HG03280 (cell line): ENCODE results near the gene KLHL3.
"Not testable (repeated sequence)": the region's sequence is repeated elsewhere in the genome, so short reads cannot be mapped to it uniquely, and the experiment has no call there.

Experiments
- ATAC-seq: cut with Tn5 transposase; IDR thresholded peaks from one replicate; pipeline ENCODE4 v1.9.1; 2021; ENCODE audit warnings: mild to moderate bottlenecking, moderate library complexity; ENCODE audit not compliant: unreplicated experiment

The KLHL3 gene, protein sequence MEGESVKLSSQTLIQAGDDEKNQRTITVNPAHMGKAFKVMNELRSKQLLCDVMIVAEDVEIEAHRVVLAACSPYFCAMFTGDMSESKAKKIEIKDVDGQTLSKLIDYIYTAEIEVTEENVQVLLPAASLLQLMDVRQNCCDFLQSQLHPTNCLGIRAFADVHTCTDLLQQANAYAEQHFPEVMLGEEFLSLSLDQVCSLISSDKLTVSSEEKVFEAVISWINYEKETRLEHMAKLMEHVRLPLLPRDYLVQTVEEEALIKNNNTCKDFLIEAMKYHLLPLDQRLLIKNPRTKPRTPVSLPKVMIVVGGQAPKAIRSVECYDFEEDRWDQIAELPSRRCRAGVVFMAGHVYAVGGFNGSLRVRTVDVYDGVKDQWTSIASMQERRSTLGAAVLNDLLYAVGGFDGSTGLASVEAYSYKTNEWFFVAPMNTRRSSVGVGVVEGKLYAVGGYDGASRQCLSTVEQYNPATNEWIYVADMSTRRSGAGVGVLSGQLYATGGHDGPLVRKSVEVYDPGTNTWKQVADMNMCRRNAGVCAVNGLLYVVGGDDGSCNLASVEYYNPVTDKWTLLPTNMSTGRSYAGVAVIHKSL

GRCh38 chr5:137735555-137736284 lies at the start of gene KLHL3:
TSS of gene KLHL3 (minus strand) at chr5:137736089. CDS start at chr5:137735646, 443 bp downstream.
- ATAC-seq: peak; percentile 40

- ATAC-seq: no peak
Measured at GRCh38 chr5:137782984-137783536, 47.2 kb upstream of the KLHL3 start.

- no peak for ATAC-seq
Measured at GRCh38 chr5:137782055-137782454, 46.2 kb upstream of the KLHL3 start.

GRCh38 chr5:137778772-137779564 lies 43.1 kb upstream of the KLHL3 start:
- no peak for ATAC-seq

DNA sequence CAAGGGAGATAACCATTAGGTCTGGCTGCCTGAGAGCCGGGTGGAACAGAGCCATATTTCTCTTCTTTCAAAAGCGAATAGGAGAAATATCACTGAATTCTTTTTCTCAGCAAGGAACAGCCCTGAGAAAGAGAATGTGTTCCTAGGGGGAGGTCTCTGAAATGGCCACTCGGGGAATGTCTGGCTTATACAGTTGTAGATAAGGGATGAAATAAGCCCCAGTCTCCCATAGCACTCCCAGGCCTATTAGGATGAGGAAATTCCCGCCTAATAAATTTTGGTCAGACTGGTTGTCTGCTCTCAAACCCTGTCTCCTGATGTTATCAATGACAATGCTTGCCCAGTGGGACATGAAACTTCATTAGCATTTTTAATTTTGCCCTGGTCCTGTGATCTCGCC lies 32.0 kb upstream of the KLHL3 start:
- not testable (repeated sequence) for ATAC-seq

DNA sequence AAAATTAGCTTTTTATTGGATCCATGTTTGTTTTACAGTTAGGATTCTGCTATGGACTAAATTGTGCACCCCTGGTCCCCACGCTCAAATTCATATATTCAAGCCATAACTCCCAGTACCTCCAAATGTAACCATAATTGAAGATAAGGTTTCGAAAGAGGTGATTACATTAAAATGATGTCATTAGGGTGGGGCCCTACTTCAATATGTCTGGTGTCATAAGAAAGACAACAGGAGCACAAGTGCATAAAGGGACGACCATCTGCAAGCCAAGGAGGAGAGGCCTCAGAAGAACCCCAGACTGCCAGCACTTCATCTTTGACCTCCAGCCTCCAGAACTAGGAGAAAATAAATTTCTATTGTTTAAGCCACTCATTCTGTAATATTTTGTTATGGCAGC lies 25.7 kb upstream of the KLHL3 start:
- ATAC-seq: no peak

DNA sequence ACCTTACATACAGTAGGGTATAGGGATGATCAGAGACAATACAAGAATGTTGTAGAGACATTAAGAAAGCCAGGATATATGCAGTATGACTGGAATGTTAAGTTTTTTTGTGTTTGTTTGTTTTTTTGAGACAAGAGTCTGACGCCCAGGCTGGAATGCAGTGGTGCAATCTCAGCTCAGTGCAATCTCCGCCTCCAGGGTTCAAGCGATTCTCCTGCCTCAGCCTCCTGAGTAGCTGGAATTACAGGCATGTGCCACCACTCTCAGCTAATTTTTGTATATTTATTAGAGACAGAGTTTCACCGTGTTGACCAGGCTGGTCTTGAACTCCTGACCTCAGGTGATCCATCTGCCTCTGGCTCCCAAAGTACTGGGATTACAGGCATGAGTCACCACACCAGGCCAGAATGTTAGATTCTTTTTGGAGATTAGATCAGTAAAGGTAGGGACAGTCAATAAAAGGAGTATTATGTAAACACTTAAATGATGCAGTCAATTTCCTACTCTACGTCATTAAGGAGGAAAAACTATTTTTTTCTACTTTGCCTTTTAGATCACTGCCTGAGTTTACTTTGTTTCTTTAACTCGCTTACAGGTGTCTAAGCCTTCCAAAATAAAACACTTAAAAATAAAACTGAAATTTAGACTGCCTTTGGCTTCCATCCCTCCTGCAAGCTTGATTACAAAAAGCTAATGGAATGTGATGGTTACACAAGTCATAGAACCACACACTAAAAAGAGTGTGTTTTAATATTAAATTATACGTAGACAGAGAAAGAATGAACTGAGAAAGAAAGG lies 25.0 kb upstream of the KLHL3 start:
- no peak for ATAC-seq

DNA sequence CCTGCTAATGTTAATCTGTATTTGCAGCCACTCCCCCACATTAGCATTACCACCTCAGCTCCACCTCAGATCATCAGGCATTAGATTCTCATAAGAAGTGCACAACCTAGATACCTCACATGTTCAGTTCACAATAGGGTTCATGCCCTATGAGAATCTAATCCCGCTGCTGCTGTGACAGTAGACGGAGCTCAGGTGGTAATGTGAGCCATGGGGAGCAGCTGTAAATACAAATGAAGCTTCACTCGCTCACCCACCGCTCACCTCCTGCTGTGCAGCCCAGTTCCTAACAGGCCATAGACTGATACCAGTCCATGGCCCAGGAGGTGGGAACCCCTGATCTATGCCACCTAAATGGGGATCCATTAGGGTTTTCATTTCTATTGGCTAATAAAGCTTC lies 24.4 kb upstream of the KLHL3 start:
- ATAC-seq: no peak

GRCh38 chr5:137758715-137759306 lies 22.9 kb upstream of the KLHL3 start:
- ATAC-seq: peak; percentile 49

DNA sequence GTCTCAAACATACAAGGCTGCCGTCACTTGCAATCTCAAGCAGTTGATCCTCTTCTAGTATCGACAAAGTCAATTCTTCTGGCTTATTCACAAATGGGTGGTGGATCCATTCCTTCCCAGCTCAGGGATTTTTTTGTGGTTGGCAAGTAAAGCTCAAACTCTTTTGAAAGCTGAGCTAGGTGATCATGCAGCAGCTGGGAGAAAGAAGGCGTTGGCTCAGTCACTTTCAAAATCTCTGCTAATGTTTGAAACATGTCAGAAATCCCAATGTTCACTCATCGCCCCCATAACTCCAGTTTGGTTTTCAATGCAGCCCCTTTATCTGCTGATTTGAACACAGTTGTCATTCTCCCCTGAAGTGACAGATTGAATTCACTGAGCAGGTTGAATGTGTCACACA lies 22.2 kb upstream of the KLHL3 start:
- ATAC-seq: no peak

GRCh38 chr5:137757634-137758033 lies 21.7 kb upstream of the KLHL3 start:
- ATAC-seq: no peak

- no peak for ATAC-seq
Measured at GRCh38 chr5:137754961-137755762, 19.3 kb upstream of the KLHL3 start.

DNA sequence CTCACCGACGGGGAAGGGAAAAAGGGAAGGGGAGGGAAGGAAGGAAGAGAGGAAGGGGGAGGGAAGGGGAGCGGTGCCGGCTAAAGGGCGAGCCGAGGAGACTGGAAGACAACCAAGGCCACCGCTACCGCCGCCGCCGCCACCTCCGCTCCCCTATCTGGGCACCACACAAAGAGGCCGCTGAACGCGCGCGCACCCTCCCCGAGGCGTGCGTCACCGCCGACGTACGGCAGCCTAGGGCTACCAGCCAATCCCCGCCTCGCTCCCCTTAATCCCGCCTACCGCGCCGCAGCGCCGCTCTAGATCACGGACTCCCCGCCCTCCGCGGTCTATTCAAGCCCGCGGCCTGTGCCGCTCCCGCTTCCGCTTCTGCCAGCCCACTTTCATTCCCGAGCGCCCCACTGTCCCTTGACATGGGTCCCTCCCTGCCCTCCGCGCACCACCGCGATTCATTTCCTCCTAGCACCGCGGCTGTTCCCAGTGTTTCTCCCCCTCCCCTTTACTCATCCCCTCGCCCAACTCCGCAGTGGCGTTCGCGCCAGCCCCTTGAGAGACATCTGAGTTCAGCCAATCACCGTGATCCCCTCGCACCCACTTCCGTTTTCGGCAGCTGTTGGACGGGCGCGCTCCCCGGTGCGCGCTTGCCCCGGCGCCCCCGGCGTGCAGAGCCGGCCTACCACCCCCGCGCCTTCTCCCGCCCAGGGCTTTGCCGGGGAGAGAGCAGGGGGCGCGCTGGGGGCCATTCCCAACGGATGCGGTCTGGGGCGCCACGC lies 18.5 kb upstream of the KLHL3 start, which contains the start of gene HNRNPA0:
HNRNPA0 (minus strand) TSS at position 176 of the 773 bp plus-strand sequence. CDS start 297 bp downstream, outside the sequence.
- ATAC-seq: peak; percentile 75

- ATAC-seq: peak; percentile 8
Measured at GRCh38 chr5:137753691-137754187, 17.9 kb upstream of the KLHL3 start.

GRCh38 chr5:137752905-137753690 lies 17.2 kb upstream of the KLHL3 start:
- ATAC-seq: no peak

DNA sequence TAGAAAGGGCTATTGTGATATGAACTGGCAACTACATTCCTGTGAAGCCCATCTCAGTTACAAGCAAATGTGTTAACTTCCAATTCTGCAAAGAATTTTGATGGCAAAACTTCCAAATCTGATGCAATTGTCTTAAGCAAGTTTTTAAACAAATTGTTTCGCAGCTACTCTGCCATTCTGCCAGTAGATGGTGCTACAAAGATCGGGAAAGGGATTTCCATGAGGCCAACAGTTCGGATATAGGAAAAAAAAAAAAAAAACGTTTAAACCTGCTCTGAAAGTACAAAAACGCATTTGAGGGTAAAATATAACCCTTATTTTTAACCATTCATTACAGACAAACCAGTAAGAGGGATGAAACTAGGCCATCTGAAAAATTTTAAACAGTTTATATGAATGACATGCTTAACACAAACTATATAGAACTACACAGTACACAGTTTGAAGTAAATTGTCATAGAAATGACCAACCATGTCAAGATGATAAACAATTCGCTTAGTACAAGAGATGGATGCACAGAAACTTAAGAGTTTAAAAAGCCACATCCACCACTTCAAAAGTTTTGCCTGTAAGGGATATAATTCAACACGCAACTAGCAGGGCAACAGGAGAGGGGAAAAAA lies 16.1 kb upstream of the KLHL3 start:
- no peak for ATAC-seq
